ENCODE results near the gene PANK4.

- TF ChIP-seq POLR2A (IDR thresholded peaks at IDR 0.05): no peak
- TF ChIP-seq CTCF (IDR thresholded peaks at IDR 0.05): no peak
Measured at GRCh38 chr1:2495546-2495945, 30.9 kb downstream of the PANK4 start.

All from thyroid gland (tissue), 4 donors.